Neural progenitor cell (in vitro differentiated cells): Measurements from ENCODE around the gene GCNT2.

ENCODE experiments used
- CTCF ChIP-seq: fragments of 200-600 bp; sonication (generic); IDR thresholded peaks from 2 replicates; pipeline ENCODE4 v1.5.1; 2017; ENCODE audit warnings: antibody characterized with exemption, mild to moderate bottlenecking
- EZH2 ChIP-seq: fragments of 200-600 bp; sonication (generic); IDR thresholded peaks from 2 replicates; pipeline ENCODE4 v1.6.1; 2017; ENCODE audit warnings: antibody characterized with exemption, mild to moderate bottlenecking, moderate library complexity
- EZH2phosphoT487 ChIP-seq: fragments of 200-600 bp; sonication (generic); IDR thresholded peaks from 2 replicates; pipeline ENCODE4 v1.6.1; 2017; ENCODE audit warnings: antibody characterized with exemption

GRCh38 chr6:10603219-10603618 lies 82.1 kb downstream of the GCNT2 start:
- TF ChIP-seq CTCF (no peak), EZH2phosphoT487 (no peak), EZH2 (no peak)
